SK-MEL-5 (cell line): ENCODE data around the gene OR2J2. TPM values are rescaled to one million over a fixed set of nuclear protein-coding genes. Genes with fewer than 3 reads are reported as not detected.
"Not testable (repeated sequence)": the region's sequence is repeated elsewhere in the genome, so short reads cannot be mapped to it uniquely, and the experiment has no call there.

Experiments used
- DNase-seq: peaks from one replicate; pipeline ENCODE4 v3.0.0-alpha.2; 2016; ENCODE audit warnings: low read depth, low spot score
- in situ Hi-C: cut with HindIII; loops from 2 replicates; pipeline ENCODE4 v1.10.0; 2016; ENCODE audit warnings: low sequenced_read_pairs, high pct_unique_total_duplicates, low pct_unique_long_range_greater_than_20kb
- polyA plus RNA-seq, 2 experiments: library from polyadenylated mRNA; depleted of rRNA; stranded (reverse); fragments of >200 nt; gene quantifications; 2 replicates each; pipeline ENCODE4 v1.2.3, GENCODE V29; 2015
- total RNA-seq: library from RNA; depleted of rRNA; stranded (reverse); fragments of >200 nt; shearing (Covaris generic); gene quantifications from 2 replicates; pipeline ENCODE4 v1.2.3, GENCODE V29; 2014; rRNA removed

The OR2J2 gene
- not detected in 2 replicates for total RNA-seq
- polyA plus RNA-seq (2015; cell fraction: cytosol; rRNA removed): not detected in 2 replicates
- not detected in 2 replicates for polyA plus RNA-seq (2015; cell fraction: nucleus; rRNA removed)

GRCh38 chr6:29170607-29171006 is at the start of gene OR2J2:
Gene OR2J2 (plus strand): TSS chr6:29170907. CDS start chr6:29173636, 2,729 bp downstream.
- DNase-seq, in situ Hi-C loops: not testable (repeated sequence)

- in situ Hi-C loops: no loop called here
- no peak for DNase-seq
Observed at GRCh38 chr6:29129326-29130012, 41.2 kb upstream of the OR2J2 start.

- in situ Hi-C loops: no loop called here
- DNase-seq: no peak
Observed at GRCh38 chr6:29130644-29131043, 40.1 kb upstream of the OR2J2 start.

DNA sequence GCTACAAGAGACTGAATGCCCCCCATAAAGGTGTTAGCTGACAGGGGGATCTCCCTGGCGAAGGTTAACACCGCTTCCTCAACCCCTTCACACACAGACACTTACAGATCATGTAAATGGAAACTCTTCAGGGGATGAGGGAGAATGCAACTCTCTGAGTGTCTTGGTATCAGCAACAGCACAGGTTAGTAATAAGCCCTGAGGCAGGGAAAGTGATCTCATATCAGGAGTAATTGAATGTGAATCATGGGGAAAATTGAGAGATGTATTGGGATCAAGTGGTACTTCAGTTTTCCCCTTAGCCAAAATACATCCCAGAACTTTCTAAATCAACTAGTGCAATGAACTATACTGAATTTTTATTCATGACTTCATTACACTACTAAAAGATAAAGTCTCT is 39.0 kb upstream of the OR2J2 start:
- in situ Hi-C loops: no loop called here
- DNase-seq: no peak

GRCh38 chr6:29137724-29138123 is 33.0 kb upstream of the OR2J2 start:
- no peak for DNase-seq
- in situ Hi-C loops: no loop called here

DNA sequence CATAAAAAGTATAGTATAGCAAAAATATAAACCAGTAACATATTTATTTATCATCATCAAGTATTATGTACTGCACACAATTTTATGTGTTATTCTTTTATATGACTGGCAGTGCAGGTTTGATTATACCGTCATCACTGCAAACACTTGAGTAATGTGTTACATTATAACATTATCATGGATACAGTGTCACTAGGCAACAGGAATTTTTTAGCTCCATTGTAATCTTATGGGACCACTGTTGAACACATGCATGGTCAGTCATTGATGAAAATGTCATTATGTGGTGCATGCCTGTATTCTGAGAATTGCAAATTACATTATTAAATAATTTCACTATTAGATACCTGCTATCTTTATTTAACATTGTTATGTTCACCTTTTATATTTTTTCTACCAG is 29.1 kb upstream of the OR2J2 start:
- DNase-seq: no peak
- in situ Hi-C loops: no loop called here

GRCh38 chr6:29142309-29142708 is 28.4 kb upstream of the OR2J2 start:
- in situ Hi-C loops: no loop called here

GRCh38 chr6:29146179-29146578 is 24.5 kb upstream of the OR2J2 start:
- DNase-seq: no peak
- in situ Hi-C loops: no loop called here

More at GRCh38 chr6:29142309-29142708, 28.4 kb upstream of the OR2J2 start:
- no peak for DNase-seq

DNA sequence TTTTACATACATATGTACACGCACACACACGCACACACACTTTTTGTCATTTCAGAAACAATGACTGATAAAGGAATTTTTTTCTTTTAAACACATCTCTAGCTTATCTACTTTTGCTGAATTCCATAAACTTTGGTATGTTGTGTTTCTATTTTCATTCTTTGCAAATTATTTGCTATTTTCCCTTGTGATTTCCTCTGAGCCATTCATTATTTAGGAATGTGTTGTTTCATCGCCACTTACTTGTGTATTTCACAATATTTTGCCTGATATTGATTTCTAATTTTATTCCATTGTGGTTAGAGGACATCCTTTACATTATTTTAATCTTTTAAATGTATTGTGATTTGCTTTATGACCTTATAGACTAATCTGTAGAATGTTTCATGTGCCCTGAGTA is 23.6 kb upstream of the OR2J2 start:
- DNase-seq: no peak

DNA sequence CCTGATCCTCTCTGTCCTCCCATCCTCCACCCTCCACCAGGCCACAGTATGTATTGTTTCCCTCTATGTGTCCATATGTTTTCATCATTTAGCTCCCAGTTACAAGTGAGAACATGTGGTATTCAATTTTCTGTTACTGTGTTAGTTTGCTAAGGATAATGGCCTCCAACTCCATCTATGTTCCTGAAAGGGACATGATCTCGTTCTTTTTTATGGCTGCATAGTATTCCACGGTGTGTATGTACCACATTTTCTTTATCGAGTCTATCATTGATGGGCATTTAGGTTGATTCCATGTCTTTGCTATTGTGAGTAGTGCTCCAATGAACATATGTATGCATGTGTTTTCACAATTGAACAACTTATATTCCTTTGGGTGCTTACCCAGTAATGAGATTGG is 21.3 kb upstream of the OR2J2 start:
- in situ Hi-C loops, DNase-seq: not testable (repeated sequence)

More for the DNA sequence above, 23.6 kb upstream of the OR2J2 start:
- in situ Hi-C loops: no loop called here

DNA sequence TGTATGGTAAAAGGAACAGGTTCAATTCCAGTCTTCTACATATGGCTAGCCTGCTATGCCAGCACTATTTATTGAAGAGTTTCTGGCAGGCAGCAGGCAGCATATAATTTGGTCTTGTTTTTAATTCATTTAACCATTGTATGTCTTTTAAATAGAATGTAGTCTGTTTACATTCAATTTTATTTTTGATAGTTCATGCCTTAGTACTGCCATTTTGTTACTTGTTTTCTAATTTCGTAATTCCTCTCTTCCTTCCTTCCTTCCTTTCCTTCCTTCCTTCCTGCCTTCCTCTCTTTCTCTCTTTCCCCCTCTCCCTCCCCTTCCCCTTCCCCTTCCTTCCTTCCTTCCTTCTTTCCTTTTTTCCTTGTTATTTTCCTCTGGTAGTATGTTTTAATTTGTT is 17.6 kb upstream of the OR2J2 start:
- in situ Hi-C loops: no loop called here
- no peak for DNase-seq

DNA sequence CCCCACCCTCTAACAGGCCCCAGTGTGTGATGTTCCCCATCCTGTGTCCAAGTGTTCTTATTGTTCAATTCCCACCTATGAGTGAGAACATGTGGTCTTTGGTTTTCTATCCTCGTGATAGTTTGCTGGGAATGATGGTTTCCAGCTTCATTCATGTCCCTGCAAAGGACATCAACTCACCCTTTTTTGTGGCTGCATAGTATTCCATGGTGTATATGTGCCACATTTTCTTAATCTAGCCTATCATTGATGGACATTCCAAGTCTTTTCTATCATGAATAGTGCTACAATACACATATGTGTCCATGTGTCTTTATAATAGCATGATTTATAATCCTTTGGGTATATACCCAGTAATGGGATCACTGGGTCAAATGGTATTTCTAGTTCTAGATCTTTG is 15.5 kb upstream of the OR2J2 start:
- in situ Hi-C loops: not testable (repeated sequence)

GRCh38 chr6:29159922-29160321 is 10.8 kb upstream of the OR2J2 start:
- DNase-seq, in situ Hi-C loops: not testable (repeated sequence)

More for the DNA sequence above, 15.5 kb upstream of the OR2J2 start:
- not testable (repeated sequence) for DNase-seq

DNA sequence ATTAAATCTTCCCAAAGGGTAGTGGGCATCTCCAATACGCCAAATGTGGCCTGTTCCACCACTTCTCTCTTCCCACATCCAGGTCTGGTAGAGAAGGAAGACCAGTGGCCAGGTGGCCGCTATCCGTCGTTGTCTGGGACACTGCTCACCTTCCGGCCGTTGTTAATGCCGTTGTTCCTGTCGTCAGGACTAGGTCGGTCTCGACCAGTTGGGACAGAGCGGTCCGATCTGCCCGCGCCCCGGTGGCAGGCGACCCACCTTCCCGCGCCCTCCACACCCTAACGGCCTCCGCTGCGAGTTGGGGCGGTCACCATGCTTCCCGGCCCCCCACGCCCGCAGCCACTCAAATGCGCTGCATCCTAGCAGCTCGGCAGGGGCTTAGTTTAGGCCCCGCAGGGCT is 5.1 kb upstream of the OR2J2 start:
- in situ Hi-C loops, DNase-seq: not testable (repeated sequence)

GRCh38 chr6:29171736-29172135 is 1.0 kb downstream of the OR2J2 start:
- in situ Hi-C loops: no loop called here
- no peak for DNase-seq

DNA sequence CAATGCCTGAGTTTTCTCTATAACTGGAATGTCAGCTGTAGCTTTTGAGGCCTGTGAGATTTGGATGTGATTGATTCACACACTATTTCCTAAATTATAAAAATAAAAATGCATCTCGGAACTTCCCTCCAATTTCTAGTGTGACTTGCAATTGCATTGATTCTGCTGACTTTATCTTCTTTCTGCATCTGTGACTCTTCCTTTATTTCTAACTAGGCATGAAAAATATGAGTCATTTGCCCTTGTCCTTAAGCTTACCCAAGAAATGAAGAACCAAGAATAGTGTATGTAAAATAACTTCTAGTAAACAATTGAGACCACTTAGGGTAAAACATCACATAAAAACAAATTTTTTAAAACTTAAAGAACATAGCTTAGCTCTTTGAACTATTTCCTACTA is 12.9 kb downstream of the OR2J2 start:
- no peak for DNase-seq
- in situ Hi-C loops: no loop called here

DNA sequence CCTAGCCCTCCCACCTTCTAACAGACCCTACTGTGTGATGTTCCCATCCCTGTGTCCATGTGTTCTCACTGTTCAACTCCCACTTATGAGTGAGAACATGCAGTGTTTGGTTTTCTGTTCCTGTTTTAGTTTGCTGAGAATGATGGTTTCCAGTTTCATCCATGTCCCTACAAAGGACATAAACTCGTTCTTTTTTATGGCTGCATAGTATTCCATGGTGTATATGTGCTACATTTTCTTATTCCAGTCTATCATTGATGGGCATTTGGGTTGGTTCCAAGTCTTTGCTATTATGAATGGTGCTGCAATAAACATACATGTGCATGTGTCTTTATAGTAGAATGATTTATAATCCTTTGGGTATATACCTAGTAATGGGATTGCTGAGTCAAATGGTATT is 18.0 kb downstream of the OR2J2 start:
- in situ Hi-C loops, DNase-seq: not testable (repeated sequence)

- in situ Hi-C loops: no loop called here
- no peak for DNase-seq
Observed at GRCh38 chr6:29200767-29201662, 30.3 kb downstream of the OR2J2 start.
